ENCODE measurements around the gene CFAP46.
"Not testable (repeated sequence)": the region's sequence is repeated elsewhere in the genome, so short reads cannot be mapped to it uniquely, and the experiment has no call there.

CFAP46 gene

GRCh38 chr10:132929480-132929879 lies 12.9 kb downstream of the CFAP46 start:
- DNase-seq (ENCODE audit: low read depth in 2 of 3, low spot score in 1 of 3): no peak

- DNase-seq (ENCODE audit: low read depth in 2 of 3, low spot score in 1 of 3): no peak
These were observed 14.1 kb downstream of the CFAP46 start for GRCh38 chr10:132928261-132928660.

GRCh38 chr10:132927824-132928223 lies 14.5 kb downstream of the CFAP46 start:
- no peak for DNase-seq (ENCODE audit: low read depth in 2 of 3, low spot score in 1 of 3)

- no peak for DNase-seq (ENCODE audit: low read depth in 2 of 3, low spot score in 1 of 3)
These were observed 15.4 kb downstream of the CFAP46 start for GRCh38 chr10:132926777-132927650.

- DNase-seq (ENCODE audit: low read depth in 2 of 3, low spot score in 1 of 3): no peak
These were observed 16.3 kb downstream of the CFAP46 start for GRCh38 chr10:132926070-132926469.

GRCh38 chr10:132925614-132926013 lies 16.8 kb downstream of the CFAP46 start:
- DNase-seq (ENCODE audit: low read depth in 2 of 3, low spot score in 1 of 3): no peak

GRCh38 chr10:132925071-132925561 lies 17.3 kb downstream of the CFAP46 start:
- DNase-seq (ENCODE audit: low read depth in 2 of 3, low spot score in 1 of 3): no peak

GRCh38 chr10:132924046-132924952 lies 18.1 kb downstream of the CFAP46 start:
- no peak for DNase-seq (ENCODE audit: low read depth in 2 of 3, low spot score in 1 of 3)

GRCh38 chr10:132923384-132923783 lies 19.0 kb downstream of the CFAP46 start:
- DNase-seq (ENCODE audit: low read depth in 2 of 3, low spot score in 1 of 3): not testable (repeated sequence)

- no peak for DNase-seq (ENCODE audit: low read depth in 2 of 3, low spot score in 1 of 3)
These were observed 19.5 kb downstream of the CFAP46 start for GRCh38 chr10:132922872-132923271.

GRCh38 chr10:132921818-132922807 lies 20.3 kb downstream of the CFAP46 start:
- no peak for DNase-seq (ENCODE audit: low read depth in 2 of 3, low spot score in 1 of 3)

GRCh38 chr10:132921086-132921485 lies 21.3 kb downstream of the CFAP46 start:
- no peak for DNase-seq (ENCODE audit: low read depth in 2 of 3, low spot score in 1 of 3)

- no peak for DNase-seq (ENCODE audit: low read depth in 2 of 3, low spot score in 1 of 3)
These were observed 22.1 kb downstream of the CFAP46 start for GRCh38 chr10:132920101-132920925.

- no peak for DNase-seq (ENCODE audit: low read depth in 2 of 3, low spot score in 1 of 3)
These were observed 22.8 kb downstream of the CFAP46 start for GRCh38 chr10:132919374-132920100.

- no peak for DNase-seq (ENCODE audit: low read depth in 2 of 3, low spot score in 1 of 3)
These were observed 23.6 kb downstream of the CFAP46 start for GRCh38 chr10:132918617-132919373.

- DNase-seq (ENCODE audit: low read depth in 2 of 3, low spot score in 1 of 3): no peak
These were observed 24.1 kb downstream of the CFAP46 start for GRCh38 chr10:132918264-132918616.

GRCh38 chr10:132916956-132917666 lies 25.3 kb downstream of the CFAP46 start:
- DNase-seq (ENCODE audit: low read depth in 2 of 3, low spot score in 1 of 3): no peak

- DNase-seq (ENCODE audit: low read depth in 2 of 3, low spot score in 1 of 3): no peak
These were observed 25.9 kb downstream of the CFAP46 start for GRCh38 chr10:132916421-132916841.
